GM19395 (cell line): ENCODE measurements around the gene ANKRD62.
"Not testable (repeated sequence)": the region's sequence is repeated elsewhere in the genome, so short reads cannot be mapped to it uniquely, and the experiment has no call there.

Experiments
- ATAC-seq: cut with Tn5 transposase; IDR thresholded peaks from one replicate; pipeline ENCODE4 v1.9.1; 2021; ENCODE audit warnings: mild to moderate bottlenecking, moderate library complexity; ENCODE audit not compliant: unreplicated experiment

Gene ANKRD62

DNA sequence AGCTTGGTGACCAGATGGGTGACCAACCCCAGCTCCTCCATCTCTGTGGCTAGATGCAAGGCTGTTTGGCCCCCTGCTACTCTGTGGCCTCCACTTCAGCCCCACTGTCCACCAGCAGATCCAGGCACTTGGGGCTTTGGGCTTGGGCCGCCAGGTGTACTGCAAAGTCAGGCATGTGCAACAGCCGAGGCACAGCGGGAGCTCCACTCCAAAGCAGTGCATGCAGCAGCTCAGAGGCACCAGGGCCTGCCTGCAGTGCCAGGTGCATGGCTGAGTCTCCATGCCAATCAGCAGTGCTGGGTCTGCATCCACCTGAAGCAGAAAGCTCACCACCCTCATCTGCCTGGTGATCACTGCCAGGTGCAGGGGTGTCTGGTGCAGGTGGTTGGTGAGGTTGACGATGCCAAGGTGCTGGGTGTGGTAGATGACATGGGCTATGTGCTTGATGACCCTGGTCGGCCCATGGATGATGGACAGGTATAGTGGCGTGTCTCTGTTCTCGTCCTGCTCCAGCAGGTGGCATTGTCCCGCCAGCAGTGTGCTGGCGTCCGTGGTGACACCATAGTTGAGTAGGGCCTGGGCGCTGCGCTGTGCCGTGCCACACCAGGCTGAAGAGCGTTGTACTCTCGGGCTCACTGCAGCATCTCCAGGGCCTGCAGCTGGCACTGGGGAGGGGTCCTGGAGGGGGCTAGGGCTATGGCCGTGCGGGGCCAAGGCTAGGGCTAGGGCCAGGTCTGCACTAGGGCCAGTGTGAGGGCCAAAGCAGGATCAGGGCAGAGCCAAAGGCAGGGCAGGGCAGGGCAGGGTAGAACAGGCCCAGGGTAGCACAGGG, 1.0 kb upstream of the ANKRD62 start:
- no peak for ATAC-seq

DNA sequence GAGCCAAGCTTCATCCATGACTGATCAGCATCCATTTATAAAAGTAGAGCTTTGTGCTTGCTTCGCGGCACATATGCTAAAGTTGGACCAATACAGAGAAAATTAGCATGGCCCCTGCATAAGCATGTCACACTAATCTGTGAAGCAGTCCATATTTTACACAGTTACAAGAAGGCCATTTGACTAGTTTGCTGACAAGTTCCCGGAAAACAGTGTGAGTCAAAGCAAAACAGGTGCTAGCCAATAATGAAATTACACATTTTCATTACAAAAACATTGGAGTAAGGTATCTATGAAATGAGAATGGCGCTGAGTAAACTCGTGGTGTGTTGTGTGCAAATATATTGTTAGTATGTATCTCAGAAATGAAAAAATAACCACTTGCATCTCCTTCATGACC, 4.7 kb downstream of the ANKRD62 start:
- no peak for ATAC-seq

DNA sequence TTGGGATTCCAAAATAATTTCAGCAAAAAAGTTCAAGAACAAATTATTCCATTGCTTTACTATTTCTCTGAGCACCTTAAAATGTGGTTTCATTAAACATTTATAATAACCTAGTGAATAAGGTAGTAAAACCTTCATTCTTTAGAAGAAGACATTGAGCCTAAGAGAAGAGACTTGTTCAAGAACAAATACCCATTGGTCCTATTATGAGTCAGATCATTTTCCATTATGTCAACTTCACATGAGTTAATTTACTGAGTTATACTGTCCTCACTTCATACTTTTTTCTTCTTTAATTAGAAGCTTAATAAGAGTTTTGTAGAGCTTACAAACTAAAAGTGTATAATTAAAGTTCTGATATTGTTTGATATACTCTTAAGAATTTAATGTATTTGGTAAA, 5.5 kb downstream of the ANKRD62 start:
- ATAC-seq, result no peak

DNA sequence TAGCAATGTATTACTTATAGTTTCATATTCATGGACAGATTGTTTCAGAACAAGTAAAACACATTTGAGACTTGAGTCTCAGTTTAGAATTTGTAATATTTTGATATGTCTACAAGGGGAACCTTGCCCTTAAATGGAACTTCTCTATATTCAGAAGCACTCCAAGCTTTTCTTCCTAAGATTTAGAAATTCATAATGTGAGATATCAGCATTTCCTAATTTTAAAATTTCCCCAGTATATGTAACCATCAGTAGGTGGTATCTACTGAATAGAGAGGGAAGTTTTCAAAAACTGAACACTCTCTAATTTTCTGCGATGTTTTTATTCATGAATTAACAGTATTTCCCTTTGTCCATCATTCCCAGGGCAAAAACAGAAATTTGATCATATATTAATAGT, 7.6 kb downstream of the ANKRD62 start:
- ATAC-seq, result no peak

DNA sequence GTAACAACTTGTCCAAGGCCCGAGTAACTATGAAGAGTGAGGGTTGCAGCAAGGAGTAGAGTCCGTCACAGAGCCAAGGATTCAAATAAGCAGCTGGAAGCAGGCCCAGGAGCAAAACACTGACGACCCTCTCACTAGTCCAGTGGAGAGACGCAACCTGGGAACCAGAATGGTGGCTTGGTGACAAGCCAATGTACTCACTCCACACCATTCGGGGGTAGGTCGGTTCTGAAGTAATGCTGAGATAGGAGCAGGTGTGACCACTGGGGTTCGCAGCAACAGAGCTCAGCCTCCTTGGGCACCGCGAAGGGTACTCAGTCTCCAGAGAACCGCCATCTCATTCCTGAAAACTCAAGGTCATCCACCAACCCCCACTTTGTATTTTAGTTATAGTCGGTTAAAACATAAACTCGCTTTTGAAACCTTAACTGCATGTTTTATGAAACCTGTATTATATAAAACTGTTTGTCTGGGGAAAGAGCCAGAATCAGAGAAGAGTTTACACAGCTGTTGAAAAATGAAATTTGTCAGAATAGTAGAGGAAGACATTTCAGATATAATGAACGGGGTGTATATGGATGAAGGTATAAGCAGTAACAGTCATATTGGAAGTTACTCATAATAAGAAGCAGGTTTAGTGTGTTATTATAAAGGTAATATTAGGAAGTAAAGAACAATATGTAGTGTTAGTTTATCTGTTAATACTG, 8.6 kb downstream of the ANKRD62 start:
- no peak for ATAC-seq

DNA sequence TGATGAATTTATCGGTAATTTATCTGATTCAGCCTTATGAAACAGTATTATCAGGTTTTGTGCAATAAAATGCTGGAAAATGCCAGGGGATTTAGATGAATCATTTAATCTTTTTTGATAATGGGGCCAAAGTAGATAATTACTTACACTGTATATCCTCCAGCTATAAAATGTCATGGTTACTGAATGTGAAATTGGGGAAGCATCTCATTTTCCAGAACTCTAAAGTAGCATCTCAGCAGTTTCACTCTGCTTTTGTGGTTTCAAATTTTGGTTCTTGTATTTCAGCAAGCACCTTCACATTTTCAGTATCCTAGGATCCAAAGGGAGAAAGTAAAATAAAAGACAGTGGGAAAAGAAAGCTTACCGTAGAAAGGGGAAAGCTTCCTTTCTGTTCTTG, 12.8 kb downstream of the ANKRD62 start:
- ATAC-seq, result no peak

DNA sequence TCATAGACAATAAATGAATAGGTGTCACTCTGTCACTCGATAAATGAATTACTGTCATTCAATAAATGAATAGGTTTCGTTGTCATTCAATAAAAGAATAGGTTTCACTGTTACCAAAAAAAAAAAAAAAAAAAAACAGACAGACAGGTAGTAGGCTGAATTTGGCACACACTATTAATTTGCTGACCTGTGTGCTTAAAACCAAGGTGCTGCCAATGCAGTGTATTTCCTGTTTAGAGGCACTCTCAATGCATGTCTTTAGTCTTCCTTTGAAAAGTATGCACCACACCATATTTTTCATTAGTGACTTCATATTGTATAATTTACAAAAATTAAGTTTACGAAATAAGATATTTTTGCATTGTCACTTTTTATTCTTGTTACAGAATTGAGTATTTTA, 16.2 kb downstream of the ANKRD62 start:
- ATAC-seq, result no peak

DNA sequence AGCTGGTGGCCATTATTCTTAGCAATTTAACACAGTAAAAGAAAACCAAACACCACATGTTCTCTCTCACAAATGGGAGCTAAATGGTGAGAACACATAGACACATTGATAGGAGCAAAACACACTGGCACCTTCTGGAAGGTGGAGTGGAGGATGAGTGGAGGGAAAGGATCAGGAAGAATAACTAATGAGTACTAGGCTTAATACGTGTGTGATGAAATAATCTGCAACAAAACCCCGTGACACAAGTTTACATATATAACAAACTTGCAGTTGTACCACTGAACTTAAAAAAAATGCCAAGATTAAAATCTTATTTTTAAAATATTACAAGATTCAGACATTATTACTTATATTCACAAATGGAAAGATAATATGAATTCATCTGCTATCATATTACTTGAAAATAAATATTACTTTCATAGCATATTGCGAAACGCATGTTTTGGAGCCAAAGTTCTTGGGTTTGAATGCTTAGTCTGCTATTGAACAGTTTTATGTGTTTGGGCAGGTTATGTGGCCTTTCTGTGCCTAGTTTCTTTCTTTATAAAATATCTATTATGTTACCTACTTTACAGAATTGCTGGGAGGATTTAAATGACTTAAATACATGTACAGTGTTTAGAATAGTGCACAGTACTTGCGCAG, 20.5 kb downstream of the ANKRD62 start:
- no peak for ATAC-seq

DNA sequence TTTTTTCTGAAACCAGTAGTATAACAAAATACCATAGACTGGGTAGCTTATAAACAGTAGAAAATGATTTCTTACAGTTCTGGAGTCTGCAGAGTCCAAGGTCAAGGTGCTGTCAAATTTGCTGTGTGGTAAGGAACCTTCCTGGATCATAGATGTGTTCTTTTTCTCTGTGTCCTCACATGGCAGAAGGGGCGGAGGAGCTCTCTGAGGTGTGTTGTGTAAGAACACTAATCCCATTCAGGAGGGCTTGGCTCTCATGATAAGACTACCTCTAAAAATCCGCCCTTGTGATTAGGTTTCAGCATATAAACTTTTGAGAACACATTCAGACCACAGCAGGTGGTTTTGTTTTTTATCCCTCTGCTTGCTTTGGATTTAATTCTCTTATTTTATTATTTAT, 25.7 kb downstream of the ANKRD62 start:
- ATAC-seq, result no peak

DNA sequence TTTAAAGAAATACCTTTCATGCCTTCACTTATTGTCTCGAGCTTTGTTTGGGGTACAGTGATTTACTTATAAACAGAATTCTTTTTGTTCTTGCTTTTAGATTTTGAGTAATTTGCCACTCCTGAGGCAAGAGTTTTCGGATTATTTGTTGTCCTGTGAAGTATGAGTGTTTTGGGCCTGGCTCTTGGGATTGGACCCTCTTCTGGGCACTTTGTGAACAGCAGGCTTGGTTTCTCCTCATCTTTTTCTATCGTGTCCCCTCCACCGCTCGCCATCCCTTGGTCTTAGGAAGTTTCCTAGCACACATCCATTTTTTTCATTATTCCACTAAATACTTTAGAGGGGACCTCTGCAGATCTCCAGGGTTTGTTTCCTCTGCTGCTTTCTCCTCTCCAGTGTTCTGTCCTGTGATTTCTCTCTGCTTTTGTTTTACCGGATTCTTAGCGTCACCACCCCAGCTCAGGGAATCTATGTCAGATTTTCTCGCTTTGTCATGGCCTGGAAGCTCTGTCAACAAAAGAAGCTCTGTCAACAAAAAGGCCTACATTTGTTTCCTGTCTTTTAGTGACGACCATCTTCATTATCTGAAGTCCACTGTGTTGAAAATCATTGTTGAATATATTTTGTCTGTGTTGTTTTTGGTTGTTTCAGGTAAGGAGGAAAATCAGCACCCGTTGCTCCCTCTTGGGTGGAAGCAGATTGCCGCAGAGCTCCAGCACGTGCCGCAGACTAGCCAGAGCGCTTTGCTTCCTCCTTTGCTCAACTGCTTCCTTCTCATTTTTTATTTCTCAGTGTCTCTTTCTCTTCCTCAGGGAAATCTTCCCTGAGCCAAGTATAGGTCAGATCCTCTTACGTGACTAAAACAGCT, 27.8 kb downstream of the ANKRD62 start:
- no peak for ATAC-seq

DNA sequence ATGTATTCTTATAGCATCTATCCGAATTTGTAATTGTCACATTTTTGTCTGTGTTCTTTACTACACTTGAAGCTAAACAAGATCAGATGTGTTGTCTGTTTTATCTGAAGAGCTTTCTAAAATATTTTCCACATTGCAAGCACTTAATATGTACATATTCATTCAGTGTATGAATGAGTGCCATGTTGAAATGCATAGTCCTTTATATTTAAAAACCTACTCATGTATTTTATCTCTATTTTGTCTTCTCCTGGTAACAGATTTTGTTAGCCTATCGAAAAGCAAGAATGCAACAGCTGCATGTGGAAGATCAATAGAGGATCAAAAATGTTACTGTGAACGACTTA, 28.4 kb downstream of the ANKRD62 start:
- ATAC-seq, result not testable (repeated sequence)

DNA sequence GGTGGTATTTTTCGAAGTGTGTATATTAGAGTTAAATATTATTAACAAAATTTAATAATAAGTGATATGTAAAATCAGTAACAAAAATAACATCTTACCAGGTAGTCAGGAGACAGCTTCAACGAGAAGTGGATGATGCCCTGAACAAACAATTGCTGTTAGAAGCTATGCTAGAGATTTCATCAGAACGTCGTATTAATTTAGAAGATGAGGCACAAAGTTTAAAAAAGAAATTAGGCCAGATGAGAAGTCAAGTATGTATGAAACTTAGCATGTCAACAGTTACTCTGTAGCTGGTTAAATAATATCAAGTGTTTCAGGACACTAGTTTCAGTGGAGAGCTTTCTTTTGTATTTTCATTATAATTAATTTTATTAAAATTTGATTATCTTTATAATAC, 34.0 kb downstream of the ANKRD62 start:
- not testable (repeated sequence) for ATAC-seq

DNA sequence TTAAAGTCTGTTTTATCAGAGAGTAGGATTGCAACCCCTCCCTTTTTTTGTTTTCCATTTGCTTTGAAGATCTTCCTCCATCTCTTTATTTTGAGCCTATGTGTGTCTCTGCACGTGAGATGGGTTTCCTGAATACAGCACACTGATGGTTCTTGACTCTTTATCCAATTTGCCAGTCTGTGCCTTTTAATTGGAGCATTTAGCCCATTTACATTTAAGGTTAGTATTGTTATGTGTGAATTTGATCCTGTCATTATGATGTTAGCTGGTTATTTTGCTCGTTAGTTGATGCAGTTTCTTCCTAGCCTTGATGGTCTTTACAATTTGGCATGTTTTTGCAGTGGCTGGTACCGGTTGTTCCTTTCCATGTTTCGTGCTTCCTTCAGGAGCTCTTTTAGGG, 45.2 kb downstream of the ANKRD62 start:
- not testable (repeated sequence) for ATAC-seq

DNA sequence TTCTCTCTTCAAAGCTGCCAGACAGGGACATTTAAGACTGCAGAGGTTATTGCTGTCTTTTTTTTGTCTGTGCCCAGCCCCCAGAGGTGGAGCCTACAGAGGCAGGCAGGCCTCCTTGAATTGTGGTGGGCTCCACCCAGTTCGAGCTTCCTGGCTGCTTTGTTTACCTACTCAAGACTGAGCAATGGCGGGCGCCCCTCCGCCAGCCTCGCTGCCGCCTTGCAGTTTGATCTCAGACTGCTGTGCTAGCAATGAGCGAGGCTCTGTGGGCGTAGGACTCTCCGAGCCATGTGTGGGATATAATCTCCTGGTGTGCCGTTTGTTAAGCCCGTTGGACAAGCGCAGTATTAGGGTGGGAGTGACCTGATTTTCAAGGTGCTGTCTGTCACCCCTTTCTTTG, 47.2 kb downstream of the ANKRD62 start:
- not testable (repeated sequence) for ATAC-seq

DNA sequence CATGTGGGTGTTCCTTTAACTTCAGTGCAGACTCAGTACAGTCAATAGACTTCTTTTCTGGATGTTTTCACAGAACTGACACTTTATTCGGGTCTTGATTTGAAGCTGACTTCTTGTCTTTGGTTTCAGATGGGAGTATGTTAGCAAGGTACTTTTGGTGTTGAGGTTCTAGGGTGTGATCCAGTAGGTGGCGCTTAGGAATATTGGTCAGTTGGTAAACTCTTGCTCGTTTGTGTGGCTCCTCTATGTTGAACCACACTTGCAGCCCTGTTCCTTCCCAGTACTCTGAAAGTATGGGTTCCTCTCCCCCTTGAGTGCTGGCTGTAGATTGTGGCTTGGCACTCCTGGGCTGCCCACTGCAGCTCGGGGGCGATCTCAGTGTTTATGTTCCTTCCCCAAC, 48.1 kb downstream of the ANKRD62 start:
- ATAC-seq, result not testable (repeated sequence)

DNA sequence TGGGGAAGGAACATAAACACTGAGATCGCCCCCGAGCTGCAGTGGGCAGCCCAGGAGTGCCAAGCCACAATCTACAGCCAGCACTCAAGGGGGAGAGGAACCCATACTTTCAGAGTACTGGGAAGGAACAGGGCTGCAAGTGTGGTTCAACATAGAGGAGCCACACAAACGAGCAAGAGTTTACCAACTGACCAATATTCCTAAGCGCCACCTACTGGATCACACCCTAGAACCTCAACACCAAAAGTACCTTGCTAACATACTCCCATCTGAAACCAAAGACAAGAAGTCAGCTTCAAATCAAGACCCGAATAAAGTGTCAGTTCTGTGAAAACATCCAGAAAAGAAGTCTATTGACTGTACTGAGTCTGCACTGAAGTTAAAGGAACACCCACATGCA, 55.8 kb downstream of the ANKRD62 start:
- not testable (repeated sequence) for ATAC-seq

DNA sequence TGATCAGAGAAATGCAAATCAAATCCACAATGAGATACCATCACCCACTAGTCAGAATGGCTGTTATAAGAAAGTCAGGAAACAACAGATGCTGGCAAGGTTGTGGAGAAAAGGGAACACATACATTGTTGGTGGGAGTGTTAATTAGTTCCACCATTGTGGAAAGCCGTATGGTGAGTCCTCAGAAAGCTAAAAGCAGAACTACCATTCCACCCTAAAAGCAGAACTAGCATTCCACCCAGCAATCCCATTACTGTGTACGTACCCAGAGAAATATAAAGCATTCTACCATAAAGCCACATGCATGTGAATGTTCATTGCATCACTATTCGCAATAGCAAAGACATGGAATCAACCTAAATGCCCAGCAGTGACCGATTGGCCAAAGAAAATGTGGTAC, 60.7 kb downstream of the ANKRD62 start:
- no peak for ATAC-seq

DNA sequence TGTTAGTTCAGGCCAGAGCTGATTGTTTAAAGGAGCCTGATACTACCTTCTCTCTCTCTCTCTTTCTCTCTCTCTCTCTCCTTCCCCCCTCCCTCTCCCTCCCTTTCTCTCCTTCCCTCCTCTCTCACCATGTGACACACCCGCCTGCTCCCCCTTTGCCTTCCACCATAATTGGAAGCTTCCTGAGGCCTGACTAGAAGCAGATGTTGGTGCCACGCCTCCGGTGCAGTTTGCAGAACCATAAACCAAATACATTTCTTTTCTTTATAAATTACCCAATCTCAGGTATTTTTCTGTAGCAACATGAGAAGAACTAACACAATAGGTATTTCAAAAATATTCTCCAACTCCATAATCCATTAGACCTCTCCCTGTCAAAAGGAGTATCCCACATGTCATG, 62.4 kb downstream of the ANKRD62 start:
- ATAC-seq, result no peak

DNA sequence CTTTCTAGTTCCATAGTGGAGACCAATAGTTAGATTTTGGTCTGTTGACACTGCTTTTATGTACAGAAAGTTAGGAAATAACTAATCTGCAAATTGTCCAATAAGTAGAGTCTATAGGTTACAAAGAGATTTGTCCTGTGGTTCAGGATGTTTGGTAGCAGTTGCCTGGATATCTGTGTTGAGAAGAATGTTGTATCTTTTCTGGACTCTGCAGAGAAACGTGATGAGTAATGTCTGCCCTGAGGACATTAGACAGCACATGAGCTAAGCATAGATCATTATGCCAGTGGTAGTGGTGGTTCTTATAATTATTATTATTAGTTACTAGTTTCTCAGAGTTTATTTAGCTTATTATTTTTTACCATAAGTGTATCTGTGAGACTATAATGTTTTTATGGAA, 65.8 kb downstream of the ANKRD62 start:
- no peak for ATAC-seq

DNA sequence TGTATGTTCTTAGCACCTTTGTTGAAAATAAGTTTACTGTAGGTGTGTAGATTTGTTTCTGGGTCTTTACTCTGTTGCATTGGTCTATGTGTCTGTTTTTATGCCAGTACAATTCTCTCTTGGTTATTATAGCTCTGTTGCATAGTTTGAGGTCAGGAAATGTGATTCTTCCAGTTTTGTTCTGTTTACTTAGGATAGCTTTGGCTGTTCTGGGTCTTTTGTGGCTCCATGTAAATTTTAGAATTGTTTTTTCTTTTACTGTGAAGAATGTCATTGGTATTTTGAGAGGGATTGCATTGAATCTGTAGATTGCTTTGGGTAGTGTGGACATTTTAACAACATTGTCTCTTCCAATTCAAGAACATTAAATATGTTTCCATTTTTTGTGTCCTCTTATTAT, 69.1 kb downstream of the ANKRD62 start:
- no peak for ATAC-seq
